BJ (cell line): ENCODE measurements around the gene EPB41L3. TPM values are rescaled to one million over a fixed set of nuclear protein-coding genes. Genes with fewer than 3 reads are reported as not detected.

Experiments used
- CTCF ChIA-PET: fragments of 350-600 bp; formaldehyde crosslinking; extraction: SDS; loops from one replicate; lab custom pipeline; 2021; ENCODE audit warnings: antibody characterized with exemption, inconsistent platforms; lab: Yijun Ruan, JAX
- POLR2A ChIA-PET: fragments of 300-600 bp; sonication (Branson Sonifier 250); formaldehyde crosslinking; extraction: SDS; loops from one replicate; lab custom pipeline; 2021; ENCODE audit warnings: antibody characterized with exemption; lab: Charles Lee
- DNase-seq: peaks from one replicate; pipeline ENCODE4 v3.0.0-alpha.2; 2011; ENCODE audit warnings: low read depth
- H3K27me3 ChIP-seq: 2 replicates; pipeline ENCODE4 v1.6.0; 2011; ENCODE audit warnings: low read length; ENCODE audit not compliant: control insufficient read depth, insufficient read depth
- H3K36me3 ChIP-seq: 2 replicates; pipeline ENCODE4 v1.5.1; 2011; ENCODE audit warnings: low read length; ENCODE audit not compliant: control insufficient read depth, insufficient read depth
- H3K4me3 ChIP-seq: 2 replicates; pipeline ENCODE4 v1.5.1; 2011; ENCODE audit warnings: low read depth, mild to moderate bottlenecking, control low read depth, low read length
- CTCF ChIP-seq: IDR thresholded peaks from 2 replicates; pipeline ENCODE4 v1.5.1; 2011; ENCODE audit warnings: low read depth, mild to moderate bottlenecking, control low read depth, inconsistent platforms, low read length, moderate library complexity; ENCODE audit not compliant: insufficient read depth
- polyA plus RNA-seq: library from polyadenylated mRNA; depleted of rRNA; stranded (reverse); fragments of >200 nt; gene quantifications from 2 replicates; pipeline ENCODE4 v1.2.3, GENCODE V29; 2011

EPB41L3 gene
- polyA plus RNA-seq, 1 experiment = 4.6 TPM

- ChIA-PET CTCF (interaction anchor here (0.6 to 1.9 kb wide), 4 partner anchors 90 to 385 kb away, joined by 3 to 10 read pairs (median 4); no protein-coding TSS in a partner anchor), POLR2A (interaction anchor here (0.6 kb wide), 1 partner anchor 79 kb away, joined by 3 read pairs; no protein-coding TSS in a partner anchor)
- Histone ChIP-seq H3K36me3 (no peaks in the 10 kb centered on the region), H3K4me3 (peak overlapping the region; percentile 11; the same call in 1 of the 2 replicates), H3K27me3 (no peaks in the 10 kb centered on the region)
- peak; percentile 16 for DNase-seq
- peak; percentile 41; the same call in 1 of the 2 replicates for TF ChIP-seq CTCF
These were observed 87.0 kb downstream of the EPB41L3 start for GRCh38 chr18:5456577-5457461.

DNA sequence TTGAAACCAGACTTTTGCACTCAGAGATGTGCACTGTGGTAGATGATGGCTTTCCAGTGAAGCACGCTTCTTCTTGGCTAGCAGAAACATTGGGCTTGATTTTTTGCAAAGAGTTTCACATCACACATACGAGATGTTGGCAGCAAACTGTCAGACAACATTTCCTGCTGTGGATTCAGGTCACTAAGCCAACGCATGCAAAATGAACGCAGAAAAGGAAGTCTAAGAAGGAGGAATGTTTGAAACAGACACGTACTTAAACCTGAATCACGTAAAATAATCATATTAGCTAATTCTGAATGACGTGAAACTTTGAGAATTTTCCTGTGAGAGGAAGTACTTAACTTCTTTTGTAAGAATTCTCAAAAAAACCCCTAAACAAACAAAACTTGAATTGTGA lies 88.1 kb downstream of the EPB41L3 start:
- CTCF ChIA-PET = interaction anchor here (1.0 kb wide), 1 partner anchor 22 kb away, joined by 3 read pairs; no protein-coding TSS in a partner anchor
- POLR2A ChIA-PET = no interaction called here
- no peak for DNase-seq
- TF ChIP-seq CTCF = no peak
- Histone ChIP-seq H3K27me3 (no peaks in the 10 kb centered on the region), H3K4me3 (no peak overlapping the region), H3K36me3 (no peaks in the 10 kb centered on the region)

GRCh38 chr18:5452943-5453443 lies 90.8 kb downstream of the EPB41L3 start:
- ChIA-PET CTCF (no interaction called here), POLR2A (no interaction called here)
- no peaks in the 10 kb centered on the region for H3K27me3 ChIP-seq
- no peaks in the 10 kb centered on the region for H3K36me3 ChIP-seq
- DNase-seq = no peak
- no peak overlapping the region for H3K4me3 ChIP-seq
- no peak for TF ChIP-seq CTCF

DNA sequence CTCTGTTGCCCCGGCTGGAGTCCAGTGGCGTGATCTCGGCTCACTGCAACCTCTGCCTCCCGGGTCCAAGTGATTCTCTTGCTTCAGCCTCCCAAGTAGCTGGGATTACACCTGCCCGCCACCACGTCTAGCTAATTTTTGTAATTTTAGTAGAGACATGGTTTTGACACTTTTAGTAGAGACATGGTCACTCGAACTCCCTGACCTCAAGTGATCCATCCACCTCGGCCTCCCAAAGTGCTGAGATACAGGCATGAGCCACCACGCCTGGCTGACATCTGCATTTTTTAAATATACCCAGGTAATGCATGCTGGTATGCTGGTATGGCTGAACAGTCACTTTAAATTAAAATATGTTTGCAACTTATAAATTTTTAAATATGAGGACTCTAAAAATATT lies 91.9 kb downstream of the EPB41L3 start:
- ChIA-PET POLR2A (no interaction called here), CTCF (interaction anchor here (0.6 kb wide), 1 partner anchor 349 kb away, joined by 3 read pairs; no protein-coding TSS in a partner anchor)
- Histone ChIP-seq H3K27me3 (no peaks in the 10 kb centered on the region), H3K36me3 (no peaks in the 10 kb centered on the region), H3K4me3 (no peak overlapping the region)
- TF ChIP-seq CTCF = no peak
- no peak for DNase-seq

DNA sequence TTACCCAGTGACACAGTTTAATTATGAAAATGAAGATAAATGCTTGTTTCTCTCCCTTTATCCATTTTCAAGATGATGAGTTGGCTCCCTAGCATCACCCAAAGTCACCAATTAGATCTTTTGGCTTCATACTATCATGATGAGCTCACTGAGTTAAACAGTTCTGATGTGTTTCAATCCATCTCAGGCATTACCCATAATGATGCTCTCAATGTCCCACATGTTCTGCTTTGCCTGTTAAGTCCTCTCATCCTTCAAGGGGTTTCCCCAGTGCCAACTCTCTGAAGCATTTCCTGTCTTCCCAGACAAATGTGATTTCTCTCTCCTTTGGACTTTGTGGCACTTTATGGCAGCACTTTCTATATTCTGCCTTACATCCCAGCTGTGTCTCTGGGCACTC lies 92.6 kb downstream of the EPB41L3 start:
- CTCF ChIA-PET = no interaction called here
- no peaks in the 10 kb centered on the region for H3K27me3 ChIP-seq
- no peaks in the 10 kb centered on the region for H3K36me3 ChIP-seq
- DNase-seq = no peak
- no peak overlapping the region for H3K4me3 ChIP-seq
- TF ChIP-seq CTCF = no peak
- POLR2A ChIA-PET = interaction anchor here (0.7 kb wide), 1 partner anchor 8 kb away, joined by 3 read pairs; no protein-coding TSS in a partner anchor
